Measurements from ENCODE around the gene TFF1.

Gene TFF1

GRCh38 chr21:42343963-42344510 is 22.3 kb downstream of the TFF1 start:
- H3K27ac ChIP-seq, result no peak overlapping the region
- H3K4me3 ChIP-seq (ENCODE audit: low read depth, low read length), result no peak overlapping the region
- no peak for DNase-seq
- no peaks in the 10 kb centered on the region for H3K36me3 ChIP-seq
- H3K9me3 ChIP-seq (ENCODE audit: severe bottlenecking), result no peaks in the 10 kb centered on the region
- no peak for TF ChIP-seq CTCF (IDR thresholded peaks at IDR 0.05; ENCODE audit: low read depth, low read length)
- no peaks in the 10 kb centered on the region for H3K27me3 ChIP-seq (ENCODE audit: insufficient read depth, low read depth, severe bottlenecking)

- Histone ChIP-seq H3K36me3 (no peaks in the 10 kb centered on the region), H3K9me3 (ENCODE audit: severe bottlenecking) (no peaks in the 10 kb centered on the region), H3K27me3 (ENCODE audit: insufficient read depth, low read depth, severe bottlenecking) (no peaks in the 10 kb centered on the region), H3K4me3 (ENCODE audit: low read depth, low read length) (no peak overlapping the region), H3K27ac (no peak overlapping the region)
- DNase-seq, result no peak
- TF ChIP-seq CTCF (IDR thresholded peaks at IDR 0.05; ENCODE audit: low read depth, low read length), result no peak
Measured at GRCh38 chr21:42343556-42343955, 22.8 kb downstream of the TFF1 start.

- Histone ChIP-seq H3K27me3 (ENCODE audit: insufficient read depth, low read depth, severe bottlenecking) (no peaks in the 10 kb centered on the region), H3K27ac (no peak overlapping the region), H3K36me3 (no peaks in the 10 kb centered on the region), H3K9me3 (ENCODE audit: severe bottlenecking) (no peaks in the 10 kb centered on the region), H3K4me3 (ENCODE audit: low read depth, low read length) (no peak overlapping the region)
- DNase-seq, result no peak
- TF ChIP-seq CTCF (IDR thresholded peaks at IDR 0.05; ENCODE audit: low read depth, low read length), result no peak
Measured at GRCh38 chr21:42343101-42343500, 23.2 kb downstream of the TFF1 start.

GRCh38 chr21:42341776-42342542 is 24.4 kb downstream of the TFF1 start:
- no peak for TF ChIP-seq CTCF (IDR thresholded peaks at IDR 0.05; ENCODE audit: low read depth, low read length)
- no peaks in the 10 kb centered on the region for H3K9me3 ChIP-seq (ENCODE audit: severe bottlenecking)
- no peak overlapping the region for H3K4me3 ChIP-seq (ENCODE audit: low read depth, low read length)
- H3K27me3 ChIP-seq (ENCODE audit: insufficient read depth, low read depth, severe bottlenecking), result no peaks in the 10 kb centered on the region
- H3K36me3 ChIP-seq, result no peaks in the 10 kb centered on the region
- no peak overlapping the region for H3K27ac ChIP-seq
- no peak for DNase-seq

GRCh38 chr21:42340187-42341050 is 25.9 kb downstream of the TFF1 start:
- no peaks in the 10 kb centered on the region for H3K9me3 ChIP-seq (ENCODE audit: severe bottlenecking)
- H3K36me3 ChIP-seq, result no peaks in the 10 kb centered on the region
- H3K27ac ChIP-seq, result no peak overlapping the region
- no peaks in the 10 kb centered on the region for H3K27me3 ChIP-seq (ENCODE audit: insufficient read depth, low read depth, severe bottlenecking)
- H3K4me3 ChIP-seq (ENCODE audit: low read depth, low read length), result no peak overlapping the region
- no peak for DNase-seq
- TF ChIP-seq CTCF (IDR thresholded peaks at IDR 0.05; ENCODE audit: low read depth, low read length), result no peak

All from WERI-Rb-1 (cell line).